Hematopoietic multipotent progenitor cell (in vitro differentiated cells): Measurements from ENCODE around the gene ATP9A. TPM values are rescaled to one million over a fixed set of nuclear protein-coding genes. Genes with fewer than 3 reads are reported as not detected.
"Not testable (repeated sequence)": the region's sequence is repeated elsewhere in the genome, so short reads cannot be mapped to it uniquely, and the experiment has no call there.

Source experiments
- DNase-seq, 3 donors: peaks; one replicate each; pipeline ENCODE4 v3.0.0-alpha.2; 2011 to 2015; ENCODE audit warnings: low read depth in 2 of 3, low spot score in 2 of 3
- total RNA-seq: library from RNA; depleted of rRNA; stranded (reverse); fragments of >200 nt; gene quantifications from one replicate; pipeline ENCODE4 v1.2.3, GENCODE V29; 2012

Gene ATP9A
- total RNA-seq, 1 donor: 25.0 TPM

- no peak for DNase-seq
These were observed 107.2 kb downstream of the ATP9A start for GRCh38 chr20:51660672-51661608.

- DNase-seq: no peak
These were observed 108.6 kb downstream of the ATP9A start for GRCh38 chr20:51659491-51660050.

GRCh38 chr20:51656726-51657260, 111.4 kb downstream of the ATP9A start:
- DNase-seq: no peak

- DNase-seq: not testable (repeated sequence)
These were observed 112.1 kb downstream of the ATP9A start for GRCh38 chr20:51656089-51656488.

- DNase-seq: no peak
These were observed 113.7 kb downstream of the ATP9A start for GRCh38 chr20:51654495-51654894.

GRCh38 chr20:51654060-51654459, 114.1 kb downstream of the ATP9A start:
- no peak for DNase-seq

GRCh38 chr20:51653226-51653625, 115.0 kb downstream of the ATP9A start:
- no peak for DNase-seq

- no peak for DNase-seq
These were observed 116.2 kb downstream of the ATP9A start for GRCh38 chr20:51651921-51652549.

GRCh38 chr20:51650685-51651134, 117.5 kb downstream of the ATP9A start:
- peak in 2 of 3 donors; percentile 67 to 70 for DNase-seq

- no peak for DNase-seq
These were observed 119.6 kb downstream of the ATP9A start for GRCh38 chr20:51648571-51648947.

GRCh38 chr20:51647674-51648570, 120.3 kb downstream of the ATP9A start:
- no peak for DNase-seq

- not testable (repeated sequence) for DNase-seq
These were observed 124.4 kb downstream of the ATP9A start for GRCh38 chr20:51643810-51644209.

- peak in 2 of 3 donors; percentile 64 to 83 for DNase-seq
These were observed 124.8 kb downstream of the ATP9A start for GRCh38 chr20:51643390-51643789.

- DNase-seq: no peak
These were observed 126.3 kb downstream of the ATP9A start for GRCh38 chr20:51641866-51642265.

GRCh38 chr20:51640743-51641142, 127.4 kb downstream of the ATP9A start:
- DNase-seq: no peak

- DNase-seq: peak in 2 of 3 donors; percentile 57 to 71
These were observed 128.9 kb downstream of the ATP9A start for GRCh38 chr20:51639206-51639832.

- DNase-seq: no peak
These were observed 130.9 kb downstream of the ATP9A start for GRCh38 chr20:51637241-51637640.

GRCh38 chr20:51636123-51636522, 132.1 kb downstream of the ATP9A start:
- DNase-seq: no peak

GRCh38 chr20:51635680-51636079, 132.5 kb downstream of the ATP9A start:
- no peak for DNase-seq

- no peak for DNase-seq
These were observed 133.3 kb downstream of the ATP9A start for GRCh38 chr20:51634877-51635276.
